Pancreas (tissue), 10 donors: Measurements from ENCODE around the gene CDK6. TPM values are rescaled to one million over a fixed set of nuclear protein-coding genes. Genes with fewer than 3 reads are reported as not detected.

Experiments
- ATAC-seq, 4 donors: fragments of 200-7000 bp; cut with Tn5 transposase; one replicate each; pipeline versions ENCODE4 v1.8.0 to v1.9.1; 2020; ENCODE audit warnings: mild to moderate bottlenecking in 4 of 4, moderate library complexity in 4 of 4
- DNase-seq, 6 donors: peaks; one replicate each; pipeline ENCODE4 v3.0.0-alpha.2; 2020
- FAIRE-seq: peaks from 2 replicates; lab custom pipeline; 2012; peaks lifted over from hg19 to GRCh38; lab: Jason Lieb, UNC
- H3K27ac ChIP-seq, 4 donors: fragments of 200-600 bp; sonication (generic); 1 replicate in 3 of 4; 2 replicates in 1 of 4; pipeline versions ENCODE4 v1.5.0 to v1.8.0; 2020
- H3K27me3 ChIP-seq, 4 donors: fragments of 200-600 bp; one replicate each; pipeline ENCODE4 v1.8.0; 2021
- H3K36me3 ChIP-seq, 3 donors: fragments of 200-600 bp; sonication (generic) in 1 of 3; one replicate each; pipeline versions ENCODE4 v1.5.0 to v1.8.0; 2020 to 2021
- H3K4me1 ChIP-seq, 3 donors: fragments of 200-600 bp; one replicate each; pipeline ENCODE4 v1.8.0; 2021
- H3K4me3 ChIP-seq, 4 donors: fragments of 200-600 bp; sonication (generic) in 2 of 4; one replicate each; pipeline versions ENCODE4 v1.5.0 to v1.8.0; 2020 to 2021
- H3K9me3 ChIP-seq, 4 donors: fragments of 200-600 bp; one replicate each; pipeline ENCODE4 v1.8.0; 2021
- WGBS, 2 donors: extraction: QIAGEN DNeasy Blood & Tissue Kit; methylation state at CpG; one replicate each; pipeline ENCODE4 v1.1.7; 2013; 5-methylcytosine and 5-hydroxymethylcytosine counted together
- intact Hi-C, 3 donors: fragments of 100-400 bp; cut with DNase I; formaldehyde crosslinking; loops; one replicate each; pipeline versions ENCODE4 v1.11.1 to v1.14.2; 2022
- polyA plus RNA-seq, 2 donors: library from polyadenylated mRNA; stranded (reverse); fragments of 200-250 nt; gene quantifications; one replicate each; pipeline ENCODE4 v1.2.3, GENCODE V29; 2013
- total RNA-seq, 6 donors: library from RNA; stranded (reverse); fragmentation: NEBNext Ultra II Directional in 4 of 6; extraction: Animal tissue kit (Norgen Biotek cat#: 25700) in 4 of 6; gene quantifications; one replicate each; pipeline versions ENCODE4 v1.2.1 to v1.2.4, GENCODE V29; 2021 to 2023
- TF ChIP-seq, protein P1 (sequence below), 4 donors: fragments of 200-600 bp; sonication (generic) in 3 of 4; IDR thresholded peaks; one replicate each; pipeline versions ENCODE4 v1.5.0 to v1.8.0; 2021; ENCODE audit warnings: antibody characterized with exemption in 4 of 4
- donor health status: healthy with polysubstance abuse.
- donor health status: DM: no; HTN: no; CAD: no; lungs with moderate emphysema.
- donor health status: DM: no; HTN: no; CAD: no.
- donor health status: control.
- donor health status: control.
- donor health status: Bipolar disorder and iron deficiency.
- donor health status: DM: yes; HTN: yes; CAD: no.
- donor health status: DM: no; HTN: no; CAD: no.
- donor health status: DM: no; HTN: no; CAD: no.
- donor health status: DM: yes; HTN: yes; CAD: no.

The CDK6 gene
- total and polyA plus RNA-seq, 8 donors = 2.4 to 33.4 (median 18.7) TPM

DNA sequence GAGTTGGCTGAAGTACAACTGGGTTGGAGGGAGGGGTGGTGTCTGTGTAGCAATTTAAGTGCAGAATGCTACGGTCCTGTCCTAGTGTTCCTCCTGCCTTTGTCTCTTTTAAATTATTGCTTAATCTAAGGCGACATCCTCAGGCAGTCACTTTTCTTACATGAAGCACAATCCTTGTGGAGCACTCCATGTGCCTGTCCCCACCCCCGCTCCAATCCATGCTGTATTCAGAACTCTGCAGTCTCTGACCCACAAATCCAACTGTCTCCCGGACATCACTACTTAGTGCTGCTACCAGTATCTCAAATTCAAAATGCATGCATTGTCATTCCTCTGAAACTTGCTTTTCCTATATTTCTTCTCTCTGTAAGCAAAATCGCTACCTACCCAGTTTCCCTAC, 154.7 kb downstream of the CDK6 start:
- FAIRE-seq (no peak), DNase-seq (no peak), ATAC-seq (no peak)
- Histone ChIP-seq H3K27me3 (no peaks in the 10 kb centered on the region), H3K27ac (no peak overlapping the region), H3K9me3 (no peaks in the 10 kb centered on the region), H3K36me3 (no peaks in the 10 kb centered on the region), H3K4me1 (peaks cover 9 to 26% (median 13%) of the 10 kb centered on the region in 3 donors), H3K4me3 (no peak overlapping the region)
- TF ChIP-seq, protein P1, sequence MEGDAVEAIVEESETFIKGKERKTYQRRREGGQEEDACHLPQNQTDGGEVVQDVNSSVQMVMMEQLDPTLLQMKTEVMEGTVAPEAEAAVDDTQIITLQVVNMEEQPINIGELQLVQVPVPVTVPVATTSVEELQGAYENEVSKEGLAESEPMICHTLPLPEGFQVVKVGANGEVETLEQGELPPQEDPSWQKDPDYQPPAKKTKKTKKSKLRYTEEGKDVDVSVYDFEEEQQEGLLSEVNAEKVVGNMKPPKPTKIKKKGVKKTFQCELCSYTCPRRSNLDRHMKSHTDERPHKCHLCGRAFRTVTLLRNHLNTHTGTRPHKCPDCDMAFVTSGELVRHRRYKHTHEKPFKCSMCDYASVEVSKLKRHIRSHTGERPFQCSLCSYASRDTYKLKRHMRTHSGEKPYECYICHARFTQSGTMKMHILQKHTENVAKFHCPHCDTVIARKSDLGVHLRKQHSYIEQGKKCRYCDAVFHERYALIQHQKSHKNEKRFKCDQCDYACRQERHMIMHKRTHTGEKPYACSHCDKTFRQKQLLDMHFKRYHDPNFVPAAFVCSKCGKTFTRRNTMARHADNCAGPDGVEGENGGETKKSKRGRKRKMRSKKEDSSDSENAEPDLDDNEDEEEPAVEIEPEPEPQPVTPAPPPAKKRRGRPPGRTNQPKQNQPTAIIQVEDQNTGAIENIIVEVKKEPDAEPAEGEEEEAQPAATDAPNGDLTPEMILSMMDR (IDR thresholded peaks at IDR 0.05) = no peak
- whole genome bisulfite sequencing, 2 donors = 90 to 92% methylated on average over 5 of the region's 5 CpGs
- intact Hi-C loops = no loop called here

GRCh38 chr7:92680442-92680841, 155.9 kb downstream of the CDK6 start:
- ATAC-seq (peak in 1 of 4 donors; percentile 9), DNase-seq (no peak), FAIRE-seq (no peak)
- no peak overlapping the region for H3K27ac ChIP-seq
- no peaks in the 10 kb centered on the region for H3K36me3 ChIP-seq
- H3K9me3 ChIP-seq = no peaks in the 10 kb centered on the region
- intact Hi-C loops = no loop called here
- H3K27me3 ChIP-seq = no peaks in the 10 kb centered on the region
- TF ChIP-seq, protein P1 (IDR thresholded peaks at IDR 0.05) = no peak
- WGBS, 2 donors = 92 to 98% methylated on average over 1 of the region's 1 CpG
- no peak overlapping the region for H3K4me3 ChIP-seq
- H3K4me1 ChIP-seq = peaks cover 9 to 32% (median 13%) of the 10 kb centered on the region in 3 donors

- FAIRE-seq (no peak), ATAC-seq (peak in 3 of 4 donors; percentile 47 to 84 (median 54)), DNase-seq (no peak)
- H3K4me3 ChIP-seq = no peak overlapping the region
- no peak overlapping the region for H3K27ac ChIP-seq
- H3K4me1 ChIP-seq = peaks cover 7 to 25% (median 9%) of the 10 kb centered on the region in 3 donors
- intact Hi-C loops = no loop called here
- no peaks in the 10 kb centered on the region for H3K9me3 ChIP-seq
- TF ChIP-seq, protein P1 (IDR thresholded peaks at IDR 0.05) = no peak
- no peaks in the 10 kb centered on the region for H3K36me3 ChIP-seq
- WGBS, 2 donors = 57 to 84% methylated on average over 3 of the region's 3 CpGs
- no peaks in the 10 kb centered on the region for H3K27me3 ChIP-seq
Observed at GRCh38 chr7:92678291-92678920, 158.0 kb downstream of the CDK6 start.

DNA sequence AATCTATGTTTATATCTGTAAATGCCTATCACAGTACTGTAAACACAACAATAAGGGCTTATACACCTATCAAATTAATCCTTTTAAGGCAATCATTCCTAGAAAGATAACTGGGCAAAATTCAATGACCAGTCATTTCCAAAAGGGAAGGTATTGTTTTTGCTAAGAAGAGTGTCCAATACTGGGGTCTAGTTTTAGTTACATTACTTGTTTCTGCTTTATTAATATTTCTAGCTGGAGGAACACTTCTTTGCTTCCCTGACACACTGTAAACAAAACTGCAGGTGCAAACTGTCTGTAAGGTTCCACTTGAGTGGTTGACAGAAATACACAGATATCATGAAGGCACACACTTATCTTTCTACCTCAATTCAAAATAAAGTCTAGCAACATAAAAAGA, 162.0 kb downstream of the CDK6 start:
- Histone ChIP-seq H3K4me3 (no peak overlapping the region), H3K27ac (no peak overlapping the region), H3K9me3 (no peaks in the 10 kb centered on the region), H3K4me1 (peaks cover 4 to 25% (median 5%) of the 10 kb centered on the region in 3 donors), H3K27me3 (no peaks in the 10 kb centered on the region), H3K36me3 (no peaks in the 10 kb centered on the region)
- intact Hi-C loops = no loop called here
- no peak for FAIRE-seq
- DNase-seq = no peak
- TF ChIP-seq, protein P1 (IDR thresholded peaks at IDR 0.05) = no peak
- peak in 1 of 4 donors; percentile 20 for ATAC-seq

- TF ChIP-seq, protein P1 (IDR thresholded peaks at IDR 0.05) = no peak
- ATAC-seq (no peak), FAIRE-seq (no peak), DNase-seq (no peak)
- peaks cover 4 to 16% (median 5%) of the 10 kb centered on the region in 3 donors for H3K4me1 ChIP-seq
- H3K9me3 ChIP-seq = no peaks in the 10 kb centered on the region
- 90 to 91% methylated on average over 6 of the region's 6 CpGs for WGBS, 2 donors
- no peak overlapping the region for H3K27ac ChIP-seq
- no peaks in the 10 kb centered on the region for H3K36me3 ChIP-seq
- no peaks in the 10 kb centered on the region for H3K27me3 ChIP-seq
- H3K4me3 ChIP-seq = no peak overlapping the region
- intact Hi-C loops = no loop called here
Observed at GRCh38 chr7:92671505-92672169, 164.7 kb downstream of the CDK6 start.
